GM23338 (cell line): ENCODE results near the gene CUX1.

Experiments
- CREB1 ChIP-seq: fragments of 250-450 bp; sonication (Bioruptor Pico); IDR thresholded peaks from 2 replicates; pipeline ENCODE4 v1.5.0; 2020; ENCODE audit warnings: low read depth, mild to moderate bottlenecking, moderate library complexity
- EZH2 ChIP-seq: fragments of 200-600 bp; sonication (generic); IDR thresholded peaks from one replicate; pipeline ENCODE4 v1.8.0; 2017; ENCODE audit warnings: antibody characterized with exemption, mild to moderate bottlenecking, low read depth; ENCODE audit not compliant: unreplicated experiment
- EZH2phosphoT487 ChIP-seq: fragments of 200-600 bp; sonication (generic); IDR thresholded peaks from one replicate; pipeline ENCODE4 v1.8.1; 2018; ENCODE audit warnings: antibody characterized with exemption; ENCODE audit not compliant: unreplicated experiment
- JUNB ChIP-seq: IDR thresholded peaks from one replicate; pipeline ENCODE4 v1.6.1; 2016; ENCODE audit warnings: antibody characterized with exemption; ENCODE audit not compliant: unreplicated experiment
- POLR2AphosphoS5 ChIP-seq: IDR thresholded peaks from 2 replicates; pipeline ENCODE4 v1.6.1; 2016; ENCODE audit warnings: antibody characterized with exemption, low read depth
- STAT1 ChIP-seq: IDR thresholded peaks from one replicate; pipeline ENCODE4 v1.6.1; 2016; ENCODE audit warnings: antibody characterized with exemption; ENCODE audit not compliant: unreplicated experiment
- TF ChIP-seq, protein P1 (sequence below), 2 experiments: fragments of 200-600 bp in 1 of 2; sonication (generic) in 1 of 2; conservative IDR thresholded peaks; 2 replicates each; pipeline versions ENCODE4 v1.5.1 to v1.6.1; 2016 to 2017; ENCODE audit warnings: antibody characterized with exemption in 2 of 2, low read depth in 2 of 2, mild to moderate bottlenecking in 2 of 2, moderate library complexity in 1 of 2
- TF ChIP-seq, protein P2 (sequence below): IDR thresholded peaks from one replicate; pipeline ENCODE4 v1.6.1; 2018; ENCODE audit warnings: antibody characterized with exemption; ENCODE audit not compliant: unreplicated experiment
- TF ChIP-seq, protein P3 (sequence below): IDR thresholded peaks from 2 replicates; pipeline ENCODE4 v1.6.1; 2016; ENCODE audit warnings: antibody characterized with exemption

DNA sequence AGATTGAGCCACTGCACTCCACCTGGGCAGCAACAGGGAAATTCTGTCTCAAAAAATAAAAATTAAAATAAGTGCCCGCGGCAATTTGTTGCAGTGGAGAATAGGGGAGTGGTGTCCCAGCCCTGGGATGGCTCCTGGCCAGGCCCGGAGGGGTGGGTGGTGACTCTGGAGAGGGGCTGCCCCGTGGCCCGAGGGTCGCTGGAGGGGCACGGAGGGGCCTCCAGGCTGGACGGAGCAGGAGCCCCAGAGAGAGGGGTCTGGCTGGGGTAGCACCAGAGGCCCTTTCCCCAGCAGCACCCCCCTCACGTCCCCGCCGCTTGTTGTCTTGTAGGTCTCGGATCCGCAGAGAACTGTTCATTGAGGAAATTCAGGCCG, 430.6 kb downstream of the CUX1 start:
- TF ChIP-seq, protein P1, sequence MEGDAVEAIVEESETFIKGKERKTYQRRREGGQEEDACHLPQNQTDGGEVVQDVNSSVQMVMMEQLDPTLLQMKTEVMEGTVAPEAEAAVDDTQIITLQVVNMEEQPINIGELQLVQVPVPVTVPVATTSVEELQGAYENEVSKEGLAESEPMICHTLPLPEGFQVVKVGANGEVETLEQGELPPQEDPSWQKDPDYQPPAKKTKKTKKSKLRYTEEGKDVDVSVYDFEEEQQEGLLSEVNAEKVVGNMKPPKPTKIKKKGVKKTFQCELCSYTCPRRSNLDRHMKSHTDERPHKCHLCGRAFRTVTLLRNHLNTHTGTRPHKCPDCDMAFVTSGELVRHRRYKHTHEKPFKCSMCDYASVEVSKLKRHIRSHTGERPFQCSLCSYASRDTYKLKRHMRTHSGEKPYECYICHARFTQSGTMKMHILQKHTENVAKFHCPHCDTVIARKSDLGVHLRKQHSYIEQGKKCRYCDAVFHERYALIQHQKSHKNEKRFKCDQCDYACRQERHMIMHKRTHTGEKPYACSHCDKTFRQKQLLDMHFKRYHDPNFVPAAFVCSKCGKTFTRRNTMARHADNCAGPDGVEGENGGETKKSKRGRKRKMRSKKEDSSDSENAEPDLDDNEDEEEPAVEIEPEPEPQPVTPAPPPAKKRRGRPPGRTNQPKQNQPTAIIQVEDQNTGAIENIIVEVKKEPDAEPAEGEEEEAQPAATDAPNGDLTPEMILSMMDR (conservative IDR thresholded peaks at IDR 0.05; ENCODE audit: low read depth in 2 of 2), result no peak
- TF ChIP-seq POLR2AphosphoS5, result no peak
- TF ChIP-seq, protein P2, sequence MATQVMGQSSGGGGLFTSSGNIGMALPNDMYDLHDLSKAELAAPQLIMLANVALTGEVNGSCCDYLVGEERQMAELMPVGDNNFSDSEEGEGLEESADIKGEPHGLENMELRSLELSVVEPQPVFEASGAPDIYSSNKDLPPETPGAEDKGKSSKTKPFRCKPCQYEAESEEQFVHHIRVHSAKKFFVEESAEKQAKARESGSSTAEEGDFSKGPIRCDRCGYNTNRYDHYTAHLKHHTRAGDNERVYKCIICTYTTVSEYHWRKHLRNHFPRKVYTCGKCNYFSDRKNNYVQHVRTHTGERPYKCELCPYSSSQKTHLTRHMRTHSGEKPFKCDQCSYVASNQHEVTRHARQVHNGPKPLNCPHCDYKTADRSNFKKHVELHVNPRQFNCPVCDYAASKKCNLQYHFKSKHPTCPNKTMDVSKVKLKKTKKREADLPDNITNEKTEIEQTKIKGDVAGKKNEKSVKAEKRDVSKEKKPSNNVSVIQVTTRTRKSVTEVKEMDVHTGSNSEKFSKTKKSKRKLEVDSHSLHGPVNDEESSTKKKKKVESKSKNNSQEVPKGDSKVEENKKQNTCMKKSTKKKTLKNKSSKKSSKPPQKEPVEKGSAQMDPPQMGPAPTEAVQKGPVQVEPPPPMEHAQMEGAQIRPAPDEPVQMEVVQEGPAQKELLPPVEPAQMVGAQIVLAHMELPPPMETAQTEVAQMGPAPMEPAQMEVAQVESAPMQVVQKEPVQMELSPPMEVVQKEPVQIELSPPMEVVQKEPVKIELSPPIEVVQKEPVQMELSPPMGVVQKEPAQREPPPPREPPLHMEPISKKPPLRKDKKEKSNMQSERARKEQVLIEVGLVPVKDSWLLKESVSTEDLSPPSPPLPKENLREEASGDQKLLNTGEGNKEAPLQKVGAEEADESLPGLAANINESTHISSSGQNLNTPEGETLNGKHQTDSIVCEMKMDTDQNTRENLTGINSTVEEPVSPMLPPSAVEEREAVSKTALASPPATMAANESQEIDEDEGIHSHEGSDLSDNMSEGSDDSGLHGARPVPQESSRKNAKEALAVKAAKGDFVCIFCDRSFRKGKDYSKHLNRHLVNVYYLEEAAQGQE, result no peak
- TF ChIP-seq STAT1, result no peak
- no peak for TF ChIP-seq EZH2phosphoT487
- TF ChIP-seq EZH2, result no peak
- no peak for TF ChIP-seq CREB1 (CRISPR knock-in tag)
- TF ChIP-seq, protein P3, sequence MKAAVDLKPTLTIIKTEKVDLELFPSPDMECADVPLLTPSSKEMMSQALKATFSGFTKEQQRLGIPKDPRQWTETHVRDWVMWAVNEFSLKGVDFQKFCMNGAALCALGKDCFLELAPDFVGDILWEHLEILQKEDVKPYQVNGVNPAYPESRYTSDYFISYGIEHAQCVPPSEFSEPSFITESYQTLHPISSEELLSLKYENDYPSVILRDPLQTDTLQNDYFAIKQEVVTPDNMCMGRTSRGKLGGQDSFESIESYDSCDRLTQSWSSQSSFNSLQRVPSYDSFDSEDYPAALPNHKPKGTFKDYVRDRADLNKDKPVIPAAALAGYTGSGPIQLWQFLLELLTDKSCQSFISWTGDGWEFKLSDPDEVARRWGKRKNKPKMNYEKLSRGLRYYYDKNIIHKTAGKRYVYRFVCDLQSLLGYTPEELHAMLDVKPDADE, result no peak
- TF ChIP-seq JUNB, result no peak
